Colonic mucosa (tissue), 4 donors: Measurements from ENCODE around the gene PADI1. TPM values are rescaled to one million over a fixed set of nuclear protein-coding genes. Genes with fewer than 3 reads are reported as not detected.

ENCODE experiments used
- DNase-seq: peaks from one replicate; pipeline ENCODE4 v3.0.0-alpha.2; 2020
- H3K27ac ChIP-seq: fragments of 200-600 bp; one replicate; pipeline ENCODE4 v1.8.0; 2021
- H3K27me3 ChIP-seq: fragments of 200-600 bp; one replicate; pipeline ENCODE4 v1.8.0; 2021
- H3K36me3 ChIP-seq: fragments of 200-600 bp; one replicate; pipeline ENCODE4 v1.8.0; 2021
- H3K4me1 ChIP-seq: fragments of 200-600 bp; one replicate; pipeline ENCODE4 v1.8.0; 2021; ENCODE audit warnings: mild to moderate bottlenecking
- H3K4me3 ChIP-seq: fragments of 200-600 bp; one replicate; pipeline ENCODE4 v1.8.0; 2021
- H3K9ac ChIP-seq, 2 donors: one replicate each; pipeline ENCODE4 v1.7.0; 2013; ENCODE audit warnings: control low read depth in 2 of 2, low read depth in 2 of 2, low read length in 2 of 2
- H3K9me3 ChIP-seq: fragments of 200-600 bp; one replicate; pipeline ENCODE4 v1.8.0; 2021
- intact Hi-C: fragments of 100-400 bp; cut with DNase I; formaldehyde crosslinking; loops from one replicate; pipeline ENCODE4 v1.14.1; 2022
- total RNA-seq, 2 donors: library from RNA; stranded (reverse); fragmentation: NEBNext Ultra II Directional in 1 of 2; extraction: Animal tissue kit (Norgen Biotek cat#: 25700) in 1 of 2; gene quantifications; one replicate each; pipeline ENCODE4 v1.2.1, GENCODE V29; 2021
- TF ChIP-seq, protein P1 (sequence below): fragments of 200-600 bp; IDR thresholded peaks from one replicate; pipeline ENCODE4 v1.8.0; 2022; ENCODE audit warnings: antibody characterized with exemption, mild to moderate bottlenecking
- donor health status: healthy.
- donor health status: DM: no; HTN: no; CAD: no.
- donor health status: DM: no; HTN: no; CAD: no.

The PADI1 gene
- total RNA-seq, 2 donors from 2014 or later = 0.47 to 0.50 TPM

DNA sequence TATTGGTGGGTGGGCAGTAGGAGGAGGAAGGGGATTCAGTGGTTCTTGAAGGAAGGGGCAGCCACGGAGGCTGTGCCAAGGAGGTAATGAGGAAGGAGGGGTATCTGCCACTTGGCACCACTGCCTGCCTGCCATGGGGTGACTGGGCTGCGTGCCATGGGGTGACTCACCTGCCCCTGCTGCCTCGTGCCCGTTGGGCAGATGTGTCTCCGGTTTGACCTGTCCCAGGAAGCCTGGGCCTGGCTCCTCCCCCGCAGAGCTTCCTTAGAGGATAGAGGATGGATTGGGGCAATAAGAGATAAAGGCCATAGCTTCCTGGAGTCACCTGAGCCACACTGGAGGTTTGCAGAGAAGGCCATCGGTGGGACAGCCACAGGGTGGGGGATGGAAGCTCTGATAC lies 45.7 kb downstream of the PADI1 start:
- Histone ChIP-seq H3K9ac (peak overlapping the region in 1 of 2 donors; percentile 31), H3K4me1 (peaks cover 3% of the 10 kb centered on the region), H3K4me3 (no peak overlapping the region), H3K27ac (peak overlapping the region; percentile 29), H3K9me3 (no peaks in the 10 kb centered on the region), H3K36me3 (no peaks in the 10 kb centered on the region), H3K27me3 (no peaks in the 10 kb centered on the region)
- intact Hi-C loops = no loop called here
- DNase-seq = peak; percentile 94
- TF ChIP-seq, protein P1, sequence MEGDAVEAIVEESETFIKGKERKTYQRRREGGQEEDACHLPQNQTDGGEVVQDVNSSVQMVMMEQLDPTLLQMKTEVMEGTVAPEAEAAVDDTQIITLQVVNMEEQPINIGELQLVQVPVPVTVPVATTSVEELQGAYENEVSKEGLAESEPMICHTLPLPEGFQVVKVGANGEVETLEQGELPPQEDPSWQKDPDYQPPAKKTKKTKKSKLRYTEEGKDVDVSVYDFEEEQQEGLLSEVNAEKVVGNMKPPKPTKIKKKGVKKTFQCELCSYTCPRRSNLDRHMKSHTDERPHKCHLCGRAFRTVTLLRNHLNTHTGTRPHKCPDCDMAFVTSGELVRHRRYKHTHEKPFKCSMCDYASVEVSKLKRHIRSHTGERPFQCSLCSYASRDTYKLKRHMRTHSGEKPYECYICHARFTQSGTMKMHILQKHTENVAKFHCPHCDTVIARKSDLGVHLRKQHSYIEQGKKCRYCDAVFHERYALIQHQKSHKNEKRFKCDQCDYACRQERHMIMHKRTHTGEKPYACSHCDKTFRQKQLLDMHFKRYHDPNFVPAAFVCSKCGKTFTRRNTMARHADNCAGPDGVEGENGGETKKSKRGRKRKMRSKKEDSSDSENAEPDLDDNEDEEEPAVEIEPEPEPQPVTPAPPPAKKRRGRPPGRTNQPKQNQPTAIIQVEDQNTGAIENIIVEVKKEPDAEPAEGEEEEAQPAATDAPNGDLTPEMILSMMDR = no peak

DNA sequence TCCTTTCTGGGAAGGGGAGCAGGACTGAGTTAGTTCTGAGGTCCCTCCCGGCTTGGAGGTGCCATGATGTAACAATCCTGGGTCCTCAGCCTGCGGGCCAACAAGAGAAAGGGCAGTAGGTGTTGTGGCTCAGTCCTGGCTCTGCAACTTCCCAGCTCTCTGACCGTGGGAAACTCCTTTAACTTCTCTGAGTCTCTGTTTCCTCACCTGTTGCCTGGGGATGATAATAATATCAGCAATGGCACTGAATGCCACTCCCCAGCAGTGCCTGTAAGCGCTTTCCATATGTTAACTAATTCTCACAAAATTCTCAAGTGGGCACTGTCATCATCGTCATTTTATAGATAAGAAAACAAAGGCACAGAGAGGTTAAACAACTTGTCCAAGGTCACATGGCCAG lies 46.3 kb downstream of the PADI1 start:
- DNase-seq = no peak
- Histone ChIP-seq H3K4me1 (peaks cover 3% of the 10 kb centered on the region), H3K27me3 (no peaks in the 10 kb centered on the region), H3K9me3 (no peaks in the 10 kb centered on the region), H3K9ac (no peak overlapping the region), H3K36me3 (no peaks in the 10 kb centered on the region), H3K4me3 (no peak overlapping the region), H3K27ac (peak overlapping the region; percentile 29)
- intact Hi-C loops = no loop called here
- TF ChIP-seq, protein P1 = no peak

DNA sequence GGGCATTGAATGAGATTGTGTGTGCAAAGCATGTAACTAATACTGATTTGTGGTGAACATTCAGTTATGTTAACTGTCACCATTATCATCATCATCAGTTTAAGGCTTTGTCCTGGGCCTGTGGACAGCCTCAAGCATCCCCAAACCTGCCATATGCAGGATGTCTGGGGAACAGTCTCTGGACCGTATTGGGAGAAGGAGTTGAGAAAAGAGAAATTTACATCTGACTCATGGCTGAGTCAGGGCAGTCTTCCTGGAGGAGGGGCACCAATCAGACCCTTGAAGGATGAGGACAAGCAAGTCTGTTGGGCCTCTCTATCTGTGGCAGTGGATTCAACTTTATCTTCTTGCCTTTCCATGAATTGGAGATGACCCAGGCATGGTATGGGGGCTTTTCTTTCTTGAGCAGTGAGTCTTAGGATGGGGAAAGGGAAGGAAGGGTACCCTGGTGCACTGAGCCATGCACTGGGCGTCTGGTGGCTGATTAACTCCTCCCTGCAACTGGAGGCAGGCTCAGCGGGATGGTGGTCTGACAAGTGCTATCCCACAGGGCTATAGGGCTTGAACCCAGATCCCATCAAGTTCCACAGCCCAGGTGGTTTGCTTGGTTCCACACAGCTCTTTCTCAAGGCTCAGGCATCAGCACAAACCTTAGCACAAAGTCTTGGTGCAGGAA lies 46.9 kb downstream of the PADI1 start:
- Histone ChIP-seq H3K27ac (peak overlapping the region; percentile 29), H3K9me3 (no peaks in the 10 kb centered on the region), H3K4me3 (no peak overlapping the region), H3K36me3 (no peaks in the 10 kb centered on the region), H3K27me3 (no peaks in the 10 kb centered on the region), H3K9ac (no peak overlapping the region), H3K4me1 (peaks cover 3% of the 10 kb centered on the region)
- TF ChIP-seq, protein P1 = no peak
- DNase-seq = no peak
- intact Hi-C loops = no loop called here

DNA sequence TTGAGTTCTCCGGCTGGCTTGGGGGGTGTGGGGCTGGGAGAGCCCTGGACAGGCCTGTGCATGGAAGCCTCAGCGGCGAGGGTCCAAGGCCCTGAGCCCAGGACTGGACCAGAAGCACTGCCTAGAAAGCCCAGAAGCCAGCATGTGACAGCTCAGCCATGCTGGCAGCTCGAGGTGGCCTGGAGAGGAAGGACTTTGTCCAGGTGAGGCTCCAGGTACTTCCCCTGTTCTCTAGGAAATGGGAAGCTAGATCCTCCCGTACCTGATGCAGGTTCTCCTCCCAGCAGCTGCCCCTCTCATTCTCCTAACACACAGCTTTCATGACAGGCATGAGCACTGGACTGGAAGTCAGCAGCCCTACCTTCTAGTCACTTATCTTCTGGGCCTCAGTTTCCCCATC lies 50.4 kb downstream of the PADI1 start:
- no peaks in the 10 kb centered on the region for H3K36me3 ChIP-seq
- peak; percentile 42 for DNase-seq
- H3K4me1 ChIP-seq = peaks cover 3% of the 10 kb centered on the region
- H3K9ac ChIP-seq = no peak overlapping the region
- no peak overlapping the region for H3K27ac ChIP-seq
- H3K9me3 ChIP-seq = no peaks in the 10 kb centered on the region
- no peaks in the 10 kb centered on the region for H3K27me3 ChIP-seq
- intact Hi-C loops = no loop called here
- TF ChIP-seq, protein P1 = no peak
- no peak overlapping the region for H3K4me3 ChIP-seq

DNA sequence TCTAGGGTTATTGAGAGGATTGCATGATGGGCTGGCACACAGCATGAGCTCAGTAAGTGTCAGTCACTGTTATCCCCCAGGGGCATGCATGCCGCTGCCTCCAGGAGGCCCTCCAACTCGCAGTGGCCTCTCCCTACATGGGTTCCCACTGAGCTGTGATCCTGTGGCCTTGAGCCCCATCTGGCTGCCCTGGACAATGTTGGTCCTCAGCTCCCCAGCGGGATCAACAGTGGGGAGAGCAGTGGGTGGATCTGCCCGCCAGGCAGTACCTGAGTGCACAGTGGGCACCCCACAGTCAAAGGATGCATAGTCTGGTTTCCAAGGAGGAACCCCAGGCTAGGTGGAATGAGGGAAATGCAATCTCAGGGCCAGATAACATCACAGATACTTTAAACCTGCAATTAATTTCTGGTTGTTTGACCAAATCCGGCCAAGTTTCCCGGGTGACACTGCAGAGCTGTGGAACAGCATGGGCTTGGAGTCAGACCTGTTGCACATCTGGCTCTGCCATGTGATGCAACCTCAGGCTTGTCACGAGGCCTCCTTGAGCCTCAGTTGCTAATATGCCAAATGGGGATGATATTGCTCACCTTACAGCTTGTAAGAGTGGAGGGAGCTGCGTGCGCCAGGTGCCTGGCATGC lies 53.3 kb downstream of the PADI1 start:
- DNase-seq = no peak
- Histone ChIP-seq H3K27me3 (no peaks in the 10 kb centered on the region), H3K4me1 (peaks cover 3% of the 10 kb centered on the region), H3K27ac (no peak overlapping the region), H3K9me3 (no peaks in the 10 kb centered on the region), H3K9ac (no peak overlapping the region), H3K4me3 (no peak overlapping the region), H3K36me3 (no peaks in the 10 kb centered on the region)
- TF ChIP-seq, protein P1 = no peak
- intact Hi-C loops = no loop called here
